Measurements from ENCODE around the gene WNT9B.

- TF ChIP-seq CTCF (IDR thresholded peaks at IDR 0.05) (no peak), POLR2A (IDR thresholded peaks at IDR 0.05) (no peak)
These were observed 35.7 kb upstream of the WNT9B start for GRCh38 chr17:46815474-46816353.

All from adrenal gland (tissue), 5 donors.